PC-9 (cell line): ENCODE results near the gene USH1C.

Source experiments
- CTCF ChIP-seq: fragments of 200-600 bp; sonication (generic); conservative IDR thresholded peaks from 2 replicates; pipeline ENCODE4 v1.6.1; 2017; ENCODE audit warnings: mixed run types, antibody characterized with exemption, mild to moderate bottlenecking, moderate library complexity
- EZH2 ChIP-seq: fragments of 200-600 bp; sonication (generic); IDR thresholded peaks from 2 replicates; pipeline ENCODE4 v1.8.0; 2017; ENCODE audit warnings: antibody characterized with exemption, low read depth

- no peak for TF ChIP-seq CTCF
- TF ChIP-seq EZH2: no peak
These were observed 37.0 kb upstream of the USH1C start for GRCh38 chr11:17581036-17581731.
